HG03175 (cell line): ENCODE data around the gene CCDC83.
"Not testable (repeated sequence)": the region's sequence is repeated elsewhere in the genome, so short reads cannot be mapped to it uniquely, and the experiment has no call there.

Experiments used
- ATAC-seq: cut with Tn5 transposase; IDR thresholded peaks from one replicate; pipeline ENCODE4 v1.9.1; 2021; ENCODE audit warnings: mild to moderate bottlenecking, moderate library complexity; ENCODE audit not compliant: unreplicated experiment

The CCDC83 gene

DNA sequence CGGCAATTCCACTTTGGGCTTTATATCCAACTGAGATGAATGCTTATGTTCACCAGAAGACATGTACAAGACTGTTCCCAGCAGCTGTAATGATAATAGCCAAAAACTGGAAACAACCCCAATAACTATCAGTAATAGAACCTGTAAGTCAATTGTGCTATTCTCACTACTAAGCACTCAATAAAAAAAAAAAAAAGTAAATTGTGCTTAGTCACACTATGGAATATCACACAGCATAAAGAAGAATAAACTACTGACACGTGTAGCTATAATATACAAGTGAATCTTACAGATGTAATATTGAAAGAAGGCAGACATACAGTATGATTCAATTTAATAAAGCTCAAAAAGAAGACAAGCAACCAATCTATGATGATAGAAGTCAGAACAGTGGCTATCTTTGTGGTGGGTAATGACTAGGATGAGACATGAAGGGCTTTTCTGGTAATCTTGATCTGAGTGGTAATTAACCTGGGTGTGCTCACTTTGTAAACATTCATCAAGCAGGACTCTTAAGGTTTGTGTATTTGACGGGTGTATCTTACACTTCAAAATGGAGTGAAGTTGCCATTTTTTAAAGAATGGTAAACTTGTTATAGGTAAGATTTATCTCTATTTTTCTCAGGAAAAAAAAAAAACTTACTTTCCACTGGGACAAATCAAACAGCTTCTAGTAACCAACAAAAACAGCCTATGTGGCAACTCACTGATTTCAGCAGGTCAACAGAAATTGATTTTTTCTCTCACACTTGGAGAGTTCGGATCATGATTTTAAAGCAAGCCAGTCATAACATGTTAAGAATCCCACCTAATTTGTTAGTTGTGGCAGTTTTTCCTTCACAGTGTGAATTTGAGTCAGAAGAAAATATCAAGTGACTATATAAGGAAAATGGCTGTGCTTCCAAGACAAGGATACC lies 84.2 kb downstream of the CCDC83 start:
- ATAC-seq, result no peak

DNA sequence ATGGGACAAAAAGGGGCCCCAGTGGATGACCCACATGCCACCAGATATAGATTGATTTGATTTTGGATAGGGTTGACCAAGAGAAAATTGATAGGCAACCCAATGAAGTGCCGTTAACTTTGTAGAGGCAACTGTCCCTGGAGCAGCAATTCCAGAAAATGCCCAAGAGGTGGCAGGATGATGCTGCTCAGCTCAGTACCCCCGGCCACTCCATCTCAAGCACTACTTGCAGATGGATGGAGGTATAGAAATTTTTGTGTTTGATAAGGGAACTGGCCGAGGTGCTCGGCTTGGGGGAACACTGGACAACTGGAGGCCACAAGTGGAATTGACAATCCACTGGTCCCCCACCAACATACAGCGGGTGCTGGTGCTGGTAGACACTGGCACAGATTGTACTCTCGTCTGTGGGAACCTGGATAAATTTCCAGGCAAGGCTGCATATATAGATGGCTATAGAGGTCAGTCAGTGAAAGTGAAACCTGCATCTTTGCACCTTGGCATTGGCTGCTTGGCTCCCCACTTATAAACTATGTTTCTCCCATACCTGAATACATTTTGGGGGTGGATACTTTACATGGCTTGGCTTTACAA lies 86.3 kb downstream of the CCDC83 start:
- peak; percentile 53 for ATAC-seq

DNA sequence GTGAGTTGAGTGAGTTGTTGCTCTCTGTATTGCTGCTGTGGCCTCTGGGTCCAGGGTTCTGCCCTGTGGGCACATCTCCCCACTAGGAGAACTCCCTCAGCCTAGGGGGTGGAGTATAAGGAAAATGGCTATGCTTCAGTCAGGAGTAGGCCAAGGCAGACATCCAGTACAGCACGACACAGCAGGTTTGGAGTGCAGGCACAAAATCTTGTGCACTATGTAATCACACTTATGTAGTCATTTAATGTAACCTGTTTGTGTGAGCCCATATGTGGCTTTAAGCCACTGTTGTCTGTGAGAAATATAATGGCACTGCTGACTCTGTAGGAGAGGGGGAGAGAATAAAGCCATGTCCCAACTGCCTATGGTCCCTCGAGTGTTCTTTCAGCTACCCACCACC lies 90.1 kb downstream of the CCDC83 start:
- no peak for ATAC-seq

DNA sequence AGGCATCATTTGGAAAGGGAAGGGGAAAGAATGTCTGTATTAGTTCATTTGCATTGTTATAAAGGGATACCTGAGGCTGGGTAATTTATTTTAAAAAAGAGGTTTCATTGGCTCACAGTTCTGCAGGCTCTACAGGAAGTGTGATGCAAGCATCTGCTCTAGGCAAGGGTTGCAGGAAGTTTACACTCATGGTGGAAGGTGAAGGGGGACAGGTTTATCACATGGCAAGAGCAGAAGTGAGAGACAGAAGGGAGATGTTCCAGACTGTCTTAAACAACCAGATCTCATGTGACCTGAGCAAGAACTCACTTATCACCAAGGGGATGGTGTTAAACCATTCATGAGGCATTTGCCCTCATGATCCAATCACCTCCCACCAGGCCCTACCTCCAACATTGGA lies 90.6 kb downstream of the CCDC83 start:
- no peak for ATAC-seq

DNA sequence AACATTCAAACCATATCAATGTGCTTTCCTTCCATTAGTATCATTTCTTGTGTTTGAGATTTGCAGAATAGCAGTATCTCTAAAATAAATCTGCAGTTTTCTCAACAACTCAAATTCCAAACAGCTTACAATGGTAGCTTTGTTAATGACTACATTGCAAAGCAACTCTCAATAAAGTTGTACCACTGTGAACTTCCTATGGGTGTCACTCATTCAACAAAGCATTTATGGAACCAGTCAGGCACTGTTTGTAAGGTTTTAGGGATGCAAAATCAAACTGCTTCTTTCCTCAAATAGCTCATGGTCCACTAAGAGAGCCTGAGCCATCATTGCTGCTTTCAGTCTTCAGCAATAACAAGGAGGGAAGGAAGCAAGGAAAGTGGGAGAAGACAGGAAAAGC lies 91.0 kb downstream of the CCDC83 start:
- ATAC-seq, result no peak

DNA sequence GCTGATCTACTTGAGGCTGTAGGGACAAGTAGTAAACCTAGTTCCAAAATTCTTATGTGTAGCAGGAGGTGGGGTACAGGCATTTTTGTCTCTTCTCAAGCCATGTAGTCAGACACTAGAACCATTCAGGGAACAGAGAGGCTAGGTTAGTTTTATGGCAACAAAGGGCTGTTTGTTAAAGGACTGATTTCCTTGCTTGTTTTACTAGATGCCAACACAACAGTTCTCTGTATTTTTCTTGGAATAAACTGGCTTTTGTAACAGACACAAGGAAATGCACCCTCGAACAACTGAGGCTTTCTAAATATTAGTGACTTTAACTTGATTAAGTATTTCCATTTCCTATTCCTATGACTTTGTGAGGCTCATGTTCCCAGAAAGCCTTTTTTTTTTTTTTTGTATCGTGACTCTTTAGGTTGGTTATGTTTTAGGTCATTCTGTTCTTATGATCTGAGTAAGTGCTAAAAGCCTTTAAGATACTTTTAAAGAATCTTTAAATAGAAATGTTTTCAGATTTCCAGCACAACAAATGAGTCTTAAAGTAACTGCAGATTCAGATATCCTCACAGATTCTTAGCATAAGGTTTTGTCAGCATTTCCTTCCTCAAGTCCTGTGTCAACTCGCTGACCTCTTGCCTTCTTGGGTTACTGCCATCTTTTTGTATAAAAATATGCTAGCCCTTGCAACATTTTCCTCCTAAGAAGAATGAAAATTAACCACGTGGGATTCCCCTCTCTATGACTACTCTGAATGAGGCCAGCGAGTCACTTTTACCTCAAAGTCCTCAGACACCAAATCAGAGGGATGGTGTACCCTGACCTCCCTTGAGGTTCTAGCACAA lies 92.5 kb downstream of the CCDC83 start:
- ATAC-seq, result peak; percentile 33

DNA sequence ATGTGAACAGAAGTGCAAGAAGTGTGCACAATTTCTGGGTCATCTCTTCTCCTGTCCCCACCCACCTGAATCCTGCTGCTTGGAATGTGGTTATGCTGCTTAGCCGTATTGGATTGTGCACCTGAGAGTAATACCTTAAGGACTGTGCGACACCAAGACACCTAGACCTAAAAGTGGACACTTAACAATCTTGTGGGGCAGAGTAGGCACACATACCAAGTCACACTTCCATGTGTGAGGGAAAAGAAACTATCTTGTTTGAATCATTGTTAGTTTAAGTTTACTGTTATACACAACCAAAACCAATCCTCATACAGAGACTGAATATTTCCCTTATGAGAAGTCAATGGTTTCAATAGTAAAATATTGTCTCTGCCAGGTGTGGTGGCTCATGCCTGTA lies 93.7 kb downstream of the CCDC83 start:
- ATAC-seq, result peak; percentile 33

DNA sequence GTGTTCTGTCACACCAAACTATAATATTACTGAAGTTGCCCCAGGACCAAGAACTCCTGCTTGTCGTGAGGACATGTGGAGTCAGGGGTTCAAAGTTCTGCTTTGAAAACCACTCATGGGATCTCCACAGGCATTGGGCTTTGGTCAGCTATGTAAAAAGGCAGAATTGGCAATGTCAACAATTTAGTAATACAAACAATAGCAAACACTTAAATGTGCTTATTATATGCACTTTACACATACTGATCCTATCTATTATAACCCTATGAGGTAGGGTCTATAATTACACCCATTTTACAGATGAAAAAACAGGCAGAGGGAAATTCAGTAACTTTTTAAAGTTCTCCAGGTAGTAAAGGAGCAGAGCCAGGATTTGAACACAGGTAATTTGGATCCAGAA lies 94.6 kb downstream of the CCDC83 start:
- ATAC-seq, result no peak

DNA sequence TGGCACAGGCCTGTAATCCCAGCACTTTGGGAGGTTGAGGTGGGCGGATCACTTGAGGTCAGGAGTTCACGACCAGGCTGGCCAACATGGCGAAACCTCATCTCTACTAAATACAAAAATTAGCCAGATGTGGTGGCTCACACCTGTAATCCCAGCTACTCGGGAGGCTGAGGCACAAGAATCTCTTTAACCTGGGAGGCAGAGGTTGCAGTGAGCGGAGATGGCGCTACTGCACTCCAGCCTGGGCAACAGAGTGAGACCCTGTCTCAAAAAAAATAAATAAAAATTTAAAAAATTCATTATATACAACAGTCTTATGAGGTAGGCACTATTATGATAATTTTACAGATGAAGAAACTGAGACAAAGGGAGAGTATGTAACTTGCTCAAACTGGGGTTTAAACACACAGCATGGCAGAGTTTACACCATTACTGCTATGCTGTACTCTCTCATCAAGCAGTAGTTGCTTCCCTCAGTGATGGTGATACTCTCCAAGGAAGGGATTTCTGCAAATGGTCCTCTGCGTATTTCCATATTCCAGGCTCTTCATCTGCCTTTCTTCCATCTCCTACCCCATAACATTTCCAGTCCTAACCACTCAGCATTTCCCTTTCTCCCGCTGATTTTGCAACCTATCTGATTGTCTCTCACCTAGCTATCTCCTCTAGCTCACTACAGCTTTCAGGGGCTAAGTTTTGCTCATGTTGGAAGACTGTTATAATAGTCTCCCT lies 95.3 kb downstream of the CCDC83 start:
- ATAC-seq, result no peak

DNA sequence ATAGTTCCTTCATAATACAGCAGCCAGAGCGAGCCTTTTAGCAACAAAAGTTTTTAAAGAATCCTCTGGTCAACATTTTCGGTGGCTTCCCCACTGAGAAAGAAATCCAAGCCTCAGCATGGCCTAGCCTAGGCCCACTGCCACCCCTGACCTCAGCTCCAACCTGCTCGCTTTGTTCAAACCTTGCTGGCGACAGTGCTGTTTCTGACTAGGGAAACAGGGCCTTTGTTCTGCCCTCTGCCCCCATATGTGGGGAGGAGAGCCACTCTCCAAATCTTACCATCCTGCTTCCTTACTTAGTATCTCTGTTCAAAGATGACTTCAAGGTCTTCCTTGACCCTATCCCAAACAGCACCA lies 95.8 kb downstream of the CCDC83 start:
- ATAC-seq, result no peak

DNA sequence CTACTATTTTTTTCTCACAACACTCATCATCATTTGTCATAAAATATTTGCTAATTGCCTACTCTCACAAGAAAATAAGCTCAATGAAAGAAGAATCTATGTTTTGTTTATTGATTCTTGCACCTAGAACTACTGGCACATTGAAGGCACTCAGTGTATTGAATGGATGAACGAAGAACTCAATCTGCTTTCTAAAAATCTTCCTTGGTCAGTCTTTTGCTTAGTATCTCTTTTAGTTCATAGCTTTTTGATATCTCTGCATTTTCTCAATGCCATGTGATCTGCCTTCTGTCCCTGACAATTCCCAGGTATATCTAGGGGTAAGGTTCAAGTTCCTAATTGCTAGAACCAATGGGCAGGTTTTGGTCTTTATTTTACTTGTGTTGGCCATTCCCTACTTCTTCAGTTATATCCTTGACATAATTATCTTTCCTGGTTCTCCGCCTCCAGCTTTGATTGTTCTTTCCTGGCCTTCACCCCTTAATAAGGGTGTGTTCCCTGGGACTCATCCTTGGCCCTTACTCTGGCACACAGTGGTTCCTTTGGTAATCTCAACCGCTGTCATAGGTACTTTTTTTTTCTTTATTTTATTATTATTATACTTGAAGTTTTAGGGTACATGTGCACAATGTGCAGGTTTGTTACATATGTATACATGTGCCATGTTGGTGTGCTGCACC lies 96.4 kb downstream of the CCDC83 start:
- ATAC-seq, result no peak

DNA sequence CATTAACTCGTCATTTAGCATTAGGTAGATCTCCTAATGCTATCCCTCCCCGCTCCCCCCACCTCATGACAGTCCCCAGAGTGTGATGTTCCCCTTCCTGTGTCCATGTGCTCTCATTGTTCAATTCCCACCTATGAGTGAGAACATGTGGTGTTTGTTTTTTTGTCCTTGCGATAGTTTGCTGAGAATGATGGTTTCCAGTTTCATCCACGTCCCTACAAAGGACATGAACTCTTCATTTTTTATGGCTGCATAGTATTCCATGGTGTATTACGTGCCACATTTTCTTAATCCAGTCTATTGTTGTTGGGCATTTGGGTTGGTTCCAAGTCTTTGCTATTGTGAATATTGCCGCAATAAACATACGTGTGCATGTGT lies 96.9 kb downstream of the CCDC83 start:
- ATAC-seq, result not testable (repeated sequence)

DNA sequence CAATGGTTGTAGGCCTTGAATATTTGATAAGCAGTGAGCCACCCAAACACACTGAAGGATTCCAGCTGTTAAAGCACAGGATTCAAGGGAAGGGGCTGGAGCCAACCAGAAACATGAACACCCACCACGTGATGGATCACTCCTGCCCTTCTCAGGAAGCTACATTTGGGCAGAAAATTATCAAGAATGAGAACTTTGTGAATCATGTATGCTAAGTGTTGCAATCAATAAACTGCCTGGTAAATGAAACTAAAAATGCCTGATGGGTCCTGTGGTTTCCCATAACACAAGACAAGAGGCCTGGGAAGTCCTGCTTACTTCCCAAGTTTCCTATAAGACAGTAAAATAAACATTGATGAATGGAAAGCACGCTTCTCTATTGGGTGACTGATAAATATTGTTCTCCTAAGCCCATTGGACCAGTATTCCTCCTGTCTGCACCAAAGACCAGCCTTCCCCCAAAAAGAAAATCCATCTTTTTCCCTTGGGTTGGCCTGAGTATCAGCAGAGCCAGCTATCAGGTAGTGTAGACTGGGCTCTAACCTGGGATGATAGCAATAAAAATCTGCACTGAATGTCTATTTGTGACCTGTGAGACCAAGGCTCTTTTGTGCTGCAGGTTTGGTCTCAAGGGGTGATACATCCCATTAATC lies 98.4 kb downstream of the CCDC83 start:
- no peak for ATAC-seq

DNA sequence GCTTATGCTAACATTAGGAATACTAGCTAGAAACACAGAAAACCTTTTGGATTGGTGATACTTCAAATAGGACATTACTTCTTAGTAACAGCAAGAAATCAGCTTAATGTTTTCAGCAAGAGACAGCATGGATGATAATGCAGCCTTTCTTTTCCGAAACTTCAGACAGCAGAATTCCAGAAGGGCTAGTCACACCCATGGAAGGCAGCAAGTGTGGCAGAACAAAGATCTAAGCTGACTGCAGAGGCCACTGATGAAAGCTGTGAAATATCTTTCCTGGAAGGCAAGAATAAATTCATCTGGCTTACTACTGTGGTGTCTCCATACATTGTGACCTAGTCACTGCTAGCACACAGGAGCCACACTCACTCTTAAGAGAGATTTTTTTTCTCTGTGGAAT lies 100.3 kb downstream of the CCDC83 start:
- no peak for ATAC-seq

DNA sequence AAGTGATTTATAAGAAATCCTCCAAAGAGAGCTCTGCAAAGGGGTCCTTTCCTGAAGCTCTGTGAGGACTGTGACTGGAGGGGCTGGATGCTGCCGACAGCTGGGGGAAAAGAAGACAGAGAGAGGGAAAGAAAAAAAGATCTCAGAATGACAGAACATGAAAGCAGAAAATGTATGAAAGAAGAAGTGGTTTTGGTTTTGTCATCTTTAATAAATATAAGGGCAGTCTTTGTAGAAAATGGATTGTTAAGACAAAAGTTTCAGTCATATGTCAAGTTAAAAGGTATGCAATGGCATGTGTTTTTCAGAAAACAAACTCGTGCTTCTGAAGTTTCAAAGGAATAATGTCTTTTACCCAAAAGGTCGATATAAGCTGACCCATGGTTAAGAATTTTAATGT lies 105.5 kb downstream of the CCDC83 start:
- no peak for ATAC-seq

DNA sequence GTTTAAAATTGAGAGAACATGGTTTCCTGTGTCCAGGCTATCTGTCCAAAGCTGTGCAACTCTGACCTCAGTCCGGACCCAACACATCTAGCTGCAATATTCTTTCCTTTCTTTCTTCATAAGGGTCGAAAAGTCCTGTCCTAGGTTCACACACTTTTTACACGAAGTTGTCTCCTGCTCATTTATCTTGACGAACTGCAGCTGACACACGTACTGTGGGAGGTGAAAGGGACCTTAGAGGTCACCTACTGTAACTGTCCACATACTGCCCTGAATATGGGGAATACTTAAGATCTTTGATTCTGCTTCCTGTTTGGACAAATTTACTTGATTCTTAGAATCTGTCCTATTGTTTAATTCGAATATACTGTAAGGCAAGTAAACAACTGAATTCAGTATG lies 105.9 kb downstream of the CCDC83 start:
- ATAC-seq, result no peak

DNA sequence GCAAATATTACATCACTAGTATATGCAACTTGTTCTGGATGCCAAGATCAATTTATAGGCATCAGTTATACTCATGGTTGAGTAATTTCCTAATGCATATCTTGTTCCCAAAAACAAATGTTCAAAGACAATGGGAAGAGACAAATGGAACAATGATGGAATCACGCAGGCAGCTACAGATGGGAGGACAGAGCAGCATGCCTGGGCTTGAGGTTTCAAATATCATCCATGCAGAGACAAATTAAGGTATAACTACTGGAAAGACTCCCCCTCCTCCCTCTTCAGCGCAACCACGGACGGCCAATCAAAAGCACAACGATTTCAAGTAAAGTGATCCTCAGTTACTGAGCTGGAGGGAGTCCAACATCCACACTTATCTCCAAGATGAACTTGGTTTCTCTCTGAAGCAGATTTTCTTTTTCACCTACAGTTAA lies 106.8 kb downstream of the CCDC83 start:
- no peak for ATAC-seq

DNA sequence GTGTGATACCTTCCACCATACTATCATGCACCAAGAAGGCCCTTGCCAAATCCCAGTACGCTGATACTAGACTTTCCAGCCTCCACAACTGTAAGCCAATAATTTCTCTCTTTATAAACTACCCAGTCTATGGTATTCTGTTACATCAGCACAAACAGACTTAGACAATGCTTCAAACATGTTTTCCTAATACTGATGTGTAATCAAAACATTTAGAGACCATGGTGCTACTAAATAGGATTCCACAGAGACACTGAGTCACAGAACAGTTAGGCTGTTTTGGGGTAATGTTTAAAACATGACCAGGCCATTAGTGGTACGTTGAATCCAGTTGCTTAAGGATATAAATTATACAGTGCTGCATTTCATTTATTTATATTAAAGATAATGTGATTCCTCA lies 110.0 kb downstream of the CCDC83 start:
- no peak for ATAC-seq

DNA sequence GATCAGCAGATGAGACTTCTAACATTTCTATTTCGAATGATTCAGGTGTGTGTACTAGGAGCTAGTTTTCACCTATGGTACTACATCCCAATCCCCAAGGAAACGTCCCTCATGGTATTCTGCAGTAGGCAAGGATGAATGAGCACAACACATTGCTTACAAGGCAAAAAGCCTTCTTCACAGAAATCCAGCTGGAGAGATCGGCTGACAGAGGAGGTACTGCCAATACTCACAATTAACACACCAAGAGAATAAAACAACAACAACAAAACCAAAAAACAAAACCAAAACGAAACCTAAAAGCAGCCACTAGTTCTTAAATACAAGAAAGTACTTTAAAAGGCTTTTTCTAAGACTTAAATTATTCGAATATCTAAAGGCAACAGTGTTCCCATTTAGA lies 112.3 kb downstream of the CCDC83 start:
- ATAC-seq, result no peak
